Mesodermal cell (in vitro differentiated cells): ENCODE measurements around the gene HNRNPA1L2.

Source experiments
- H3K27ac ChIP-seq: 2 replicates; pipeline ENCODE4 v1.7.0; 2013; ENCODE audit warnings: mild to moderate bottlenecking, low read depth, low read length, moderate library complexity; ENCODE audit not compliant: severe bottlenecking
- H3K36me3 ChIP-seq: 2 replicates; pipeline ENCODE4 v1.7.1; 2013; ENCODE audit warnings: mild to moderate bottlenecking, low read length, moderate library complexity; ENCODE audit not compliant: control insufficient read depth, insufficient read depth
- H3K4me1 ChIP-seq: one replicate; pipeline ENCODE4 v1.7.1; 2013; ENCODE audit warnings: mild to moderate bottlenecking, low read length; ENCODE audit not compliant: insufficient read depth, control insufficient read depth, poor library complexity, severe bottlenecking
- H3K4me3 ChIP-seq: 2 replicates; pipeline ENCODE4 v1.7.0; 2013; ENCODE audit warnings: low read length, control low read depth, mild to moderate bottlenecking; ENCODE audit not compliant: insufficient read depth, poor library complexity, severe bottlenecking; ENCODE audit errors: extremely low read depth
- H3K9me3 ChIP-seq: 2 replicates; pipeline ENCODE4 v1.7.1; 2013; ENCODE audit warnings: mild to moderate bottlenecking, low read length, moderate library complexity; ENCODE audit not compliant: control insufficient read depth
- WGBS, 2 experiments: methylation state at CpG; one replicate each; pipeline ENCODE4 v1.1.5; 2013; ENCODE audit warnings: missing lambda C conversion rate in 2 of 2; ENCODE audit not compliant: insufficient coverage in 2 of 2; 5-methylcytosine and 5-hydroxymethylcytosine counted together

Gene HNRNPA1L2

GRCh38 chr13:52646967-52647366, 4.7 kb downstream of the HNRNPA1L2 start:
- Histone ChIP-seq H3K9me3 (no peaks in the 10 kb centered on the region), H3K36me3 (peaks cover 22% of the 10 kb centered on the region), H3K4me1 (no peaks in the 10 kb centered on the region), H3K4me3 (no peak overlapping the region), H3K27ac (no peak overlapping the region)

GRCh38 chr13:52650731-52651130, 8.5 kb downstream of the HNRNPA1L2 start:
- Histone ChIP-seq H3K36me3 (peaks cover 29% of the 10 kb centered on the region), H3K4me1 (no peaks in the 10 kb centered on the region), H3K27ac (no peak overlapping the region), H3K4me3 (peak overlapping the region; percentile 88), H3K9me3 (no peaks in the 10 kb centered on the region)
- WGBS, 2 experiments: 64 to 69% methylated on average over 2 to 4 of the region's 6 CpGs

GRCh38 chr13:52651897-52652195, 9.6 kb downstream of the HNRNPA1L2 start:
- Histone ChIP-seq H3K36me3 (peaks cover 39% of the 10 kb centered on the region), H3K4me1 (no peaks in the 10 kb centered on the region), H3K4me3 (peak overlapping the region; percentile 88), H3K27ac (peak overlapping the region; percentile 99), H3K9me3 (no peaks in the 10 kb centered on the region)
- 0% methylated on average over 2 of the region's 7 CpGs; no CpG with 5 or more reads in 1 of the 2 experiments for WGBS, 2 experiments

GRCh38 chr13:52652196-52652979, 10.2 kb downstream of the HNRNPA1L2 start, which contains the start of gene SUGT1:
SUGT1 (plus strand) TSS chr13:52652836; CDS start chr13:52652921, 85 bp downstream.
- WGBS, 2 experiments: 1 to 2% methylated on average over 42 to 50 of the region's 61 CpGs
- Histone ChIP-seq H3K36me3 (peaks cover 41% of the 10 kb centered on the region), H3K27ac (peak within 1 kb of the TSS; percentile 99), H3K4me1 (no peaks in the 10 kb centered on the region), H3K4me3 (peak within 1 kb of the TSS; percentile 88), H3K9me3 (no peaks in the 10 kb centered on the region)

GRCh38 chr13:52652980-52653303, 10.7 kb downstream of the HNRNPA1L2 start:
- Histone ChIP-seq H3K27ac (peak overlapping the region; percentile 99), H3K4me3 (peak overlapping the region; percentile 88), H3K9me3 (no peaks in the 10 kb centered on the region), H3K4me1 (no peaks in the 10 kb centered on the region), H3K36me3 (peaks cover 46% of the 10 kb centered on the region)
- 0 to 1% methylated on average over 10 to 14 of the region's 18 CpGs for WGBS, 2 experiments

GRCh38 chr13:52659340-52659739, 17.1 kb downstream of the HNRNPA1L2 start:
- Histone ChIP-seq H3K4me3 (no peak overlapping the region), H3K4me1 (no peaks in the 10 kb centered on the region), H3K27ac (no peak overlapping the region), H3K9me3 (no peaks in the 10 kb centered on the region), H3K36me3 (peaks cover 66% of the 10 kb centered on the region)
- 94% methylated on average over 1 of the region's 2 CpGs; no CpG with 5 or more reads in 1 of the 2 experiments for WGBS, 2 experiments

- WGBS, 2 experiments: 94% methylated on average over 2 of the region's 4 CpGs; no CpG with 5 or more reads in 1 of the 2 experiments
- Histone ChIP-seq H3K36me3 (peaks cover 58% of the 10 kb centered on the region), H3K4me3 (no peak overlapping the region), H3K27ac (no peak overlapping the region), H3K4me1 (no peaks in the 10 kb centered on the region), H3K9me3 (no peaks in the 10 kb centered on the region)
Measured at GRCh38 chr13:52664272-52664671, 22.0 kb downstream of the HNRNPA1L2 start.

GRCh38 chr13:52665325-52665724, 23.1 kb downstream of the HNRNPA1L2 start:
- Histone ChIP-seq H3K9me3 (no peaks in the 10 kb centered on the region), H3K36me3 (peaks cover 58% of the 10 kb centered on the region)

GRCh38 chr13:52669677-52670076, 27.4 kb downstream of the HNRNPA1L2 start:
- H3K4me3 ChIP-seq: no peak overlapping the region
- peaks cover 25% of the 10 kb centered on the region for H3K36me3 ChIP-seq
- 83 to 100% methylated on average over 1 of the region's 2 CpGs for WGBS, 2 experiments
- H3K4me1 ChIP-seq: no peaks in the 10 kb centered on the region
- no peak overlapping the region for H3K27ac ChIP-seq
- no peaks in the 10 kb centered on the region for H3K9me3 ChIP-seq

More at GRCh38 chr13:52665325-52665724, 23.1 kb downstream of the HNRNPA1L2 start:
- H3K27ac ChIP-seq: no peak overlapping the region
- no peaks in the 10 kb centered on the region for H3K4me1 ChIP-seq
- no peak overlapping the region for H3K4me3 ChIP-seq

GRCh38 chr13:52670726-52671125, 28.5 kb downstream of the HNRNPA1L2 start:
- Histone ChIP-seq H3K4me1 (no peaks in the 10 kb centered on the region), H3K36me3 (peaks cover 33% of the 10 kb centered on the region), H3K4me3 (no peak overlapping the region), H3K27ac (no peak overlapping the region), H3K9me3 (no peaks in the 10 kb centered on the region)
- 95 to 98% methylated on average over 5 to 6 of the region's 8 CpGs for whole genome bisulfite sequencing, 2 experiments

GRCh38 chr13:52673465-52673864, 31.2 kb downstream of the HNRNPA1L2 start:
- Histone ChIP-seq H3K27ac (no peak overlapping the region), H3K36me3 (peaks cover 30% of the 10 kb centered on the region), H3K4me1 (no peaks in the 10 kb centered on the region), H3K9me3 (no peaks in the 10 kb centered on the region), H3K4me3 (no peak overlapping the region)
- 100% methylated on average over 1 of the region's 1 CpG; no CpG with 5 or more reads in 1 of the 2 experiments for WGBS, 2 experiments
